Measurements from ENCODE around the gene GPD1L. TPM values are rescaled to one million over a fixed set of nuclear protein-coding genes. Genes with fewer than 3 reads are reported as not detected.
"Not testable (repeated sequence)": the region's sequence is repeated elsewhere in the genome, so short reads cannot be mapped to it uniquely, and the experiment has no call there.

The GPD1L gene
- total and polyA plus RNA-seq, 2 of the 4 experiments (the other 2 are of a cell fraction), result 3.9 to 7.9 TPM

DNA sequence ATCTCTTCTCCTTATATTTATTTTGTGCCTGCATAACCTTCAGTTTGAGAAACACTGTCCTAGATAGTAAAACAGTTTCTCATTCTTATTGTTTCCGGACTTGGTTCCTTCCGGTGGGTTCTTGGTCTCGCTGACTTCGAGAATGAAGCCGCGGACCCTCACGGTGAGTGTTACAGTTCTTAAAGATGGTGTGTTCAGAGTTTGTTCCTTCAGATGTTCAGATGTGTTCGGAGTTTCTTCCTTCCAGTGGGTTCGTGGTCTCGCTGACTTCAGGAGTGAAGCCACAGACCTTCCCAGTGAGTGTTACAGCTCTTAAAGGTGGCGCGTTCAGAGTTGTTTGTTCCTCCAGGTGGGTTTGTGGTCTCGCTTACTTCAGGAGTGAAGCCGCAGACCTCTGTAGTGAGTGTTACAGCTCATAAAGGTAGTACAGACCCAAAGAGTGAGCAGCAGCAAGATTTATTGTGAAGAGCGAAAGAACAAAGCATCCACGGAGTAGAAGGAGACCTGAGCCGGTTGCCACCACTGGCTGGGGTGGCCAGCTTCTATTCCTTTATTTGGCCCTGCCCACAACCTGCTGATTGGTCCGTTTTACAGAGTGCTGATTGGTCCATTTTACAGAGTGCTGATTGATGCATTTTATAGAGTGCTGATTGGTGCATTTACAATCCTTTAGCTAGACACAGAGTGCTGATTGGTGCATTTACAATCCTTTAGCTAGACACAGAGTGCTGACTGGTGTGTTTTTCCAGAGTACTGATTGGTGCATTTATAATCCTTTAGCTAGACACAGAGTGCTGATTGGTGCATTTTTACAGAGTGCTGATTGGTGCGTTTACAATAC is 8.3 kb downstream of the GPD1L start:
- H2AK5ac ChIP-seq (ENCODE audit: low read depth, low read length); H4K91ac ChIP-seq (ENCODE audit: insufficient read depth, low read depth, low read length); H3K4me3 ChIP-seq (ENCODE audit: insufficient read depth, low read depth, low read length); H3K27me3 ChIP-seq (ENCODE audit: control insufficient read depth, insufficient read depth, low read length); H4K8ac ChIP-seq (ENCODE audit: low read depth in 2 of 2, low read length in 2 of 2); H3K56ac ChIP-seq (ENCODE audit: extremely low read depth, insufficient read depth, low read length); H2BK15ac ChIP-seq (ENCODE audit: low read depth, low read length); H3K9ac ChIP-seq (ENCODE audit: low read depth, low read length); H3K36me3 ChIP-seq (ENCODE audit: control insufficient read depth, insufficient read depth, low read length); H4K5ac ChIP-seq (ENCODE audit: low read depth, low read length); H3K23ac ChIP-seq (ENCODE audit: low read depth, low read length); H2BK5ac ChIP-seq (ENCODE audit: low read depth, low read length, poor library complexity, severe bottlenecking); POLR2A ChIA-PET (ENCODE audit: unreplicated experiment); H3K18ac ChIP-seq (ENCODE audit: low read depth, low read length); in situ Hi-C loops (cut with MboI; ENCODE audit: low sequenced_read_pairs); intact Hi-C loops (cut with micrococcal nuclease); BruUV-seq (replicated peaks); H3K4me1 ChIP-seq (ENCODE audit: control insufficient read depth, insufficient read depth, low read length); DNase-seq; dilution Hi-C loops (cut with HindIII; ENCODE audit: low sequenced_read_pairs, unreplicated experiment); H2BK120ac ChIP-seq (ENCODE audit: low read depth, low read length); H2BK20ac ChIP-seq (ENCODE audit: low read depth, low read length); H2AK9ac ChIP-seq (replicated peaks; ENCODE audit: low read depth, low read length, poor library complexity); H3K27ac ChIP-seq (ENCODE audit: insufficient read depth, low read length); H2AFZ ChIP-seq (replicated peaks; ENCODE audit: low read length, poor library complexity); H3K4ac ChIP-seq (ENCODE audit: low read depth, low read length); ATAC-seq (ENCODE audit: low read depth); CTCF ChIA-PET; H4K20me1 ChIP-seq (ENCODE audit: insufficient read depth, low read length); H3K14ac ChIP-seq (replicated peaks; ENCODE audit: low read depth, low read length); H3K9me3 ChIP-seq (ENCODE audit: control insufficient read depth, insufficient read depth, low read length); H3K9me1 ChIP-seq (ENCODE audit: insufficient read depth, low read length); H3K79me1 ChIP-seq (ENCODE audit: low read depth in 1 of 2, low read length in 2 of 2); H3K4me2 ChIP-seq (ENCODE audit: low read depth, low read length): not testable (repeated sequence)
- WGBS, 2 experiments (ENCODE audit: extremely low coverage in 2 of 2, insufficient read length in 1 of 2), result 80% methylated on average over 2 of the region's 19 CpGs; no CpG with 5 or more reads in 1 of the 2 experiments
- TF ChIP-seq MAFK (IDR thresholded peaks at IDR 0.05; ENCODE audit: low read depth, low read length), result peak; percentile 48; the same call in 1 of the 2 replicates
